Activated CD4-positive, alpha-beta T cell treated with anti-CD3 and anti-CD28 coated beads, Interleukin-2, Interleukin-6, amounts not matched to agents 100 ng/mL and 50 ng/mL, durations not matched to agents 16 hours and 8 hours (primary cell): ENCODE measurements around the gene MAML2.
A peak's percentile ranks its signal among the peaks of the same experiment; 100 is the strongest.

Source experiments
- DNase-seq: peaks from one replicate; pipeline ENCODE4 v3.0.0-alpha.2; 2020

MAML2 gene

GRCh38 chr11:96113193-96113681 is 229.8 kb downstream of the MAML2 start:
- no peak for DNase-seq

GRCh38 chr11:96112192-96113128 is 230.5 kb downstream of the MAML2 start:
- DNase-seq = peak; percentile 73

DNA sequence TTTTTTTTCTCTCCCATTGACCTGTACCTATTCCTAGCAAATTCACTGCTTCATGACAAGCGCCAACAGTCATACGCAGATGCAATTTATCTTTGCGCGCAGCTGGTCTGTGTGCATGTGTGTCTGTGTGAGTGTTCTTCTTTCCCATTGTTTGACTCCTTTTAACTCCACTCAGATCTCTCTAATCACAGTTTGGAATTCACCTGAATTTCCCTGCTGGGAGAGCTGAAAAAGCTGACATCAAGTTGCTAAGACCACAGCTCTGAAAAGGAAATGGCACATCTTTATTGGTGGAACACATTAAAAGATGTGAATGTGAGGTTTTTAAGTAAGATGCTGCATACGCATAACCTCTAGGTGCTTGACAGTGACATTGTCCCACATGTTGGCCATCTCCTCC is 231.7 kb downstream of the MAML2 start:
- no peak for DNase-seq

GRCh38 chr11:96110302-96110701 is 232.7 kb downstream of the MAML2 start:
- DNase-seq = no peak

DNA sequence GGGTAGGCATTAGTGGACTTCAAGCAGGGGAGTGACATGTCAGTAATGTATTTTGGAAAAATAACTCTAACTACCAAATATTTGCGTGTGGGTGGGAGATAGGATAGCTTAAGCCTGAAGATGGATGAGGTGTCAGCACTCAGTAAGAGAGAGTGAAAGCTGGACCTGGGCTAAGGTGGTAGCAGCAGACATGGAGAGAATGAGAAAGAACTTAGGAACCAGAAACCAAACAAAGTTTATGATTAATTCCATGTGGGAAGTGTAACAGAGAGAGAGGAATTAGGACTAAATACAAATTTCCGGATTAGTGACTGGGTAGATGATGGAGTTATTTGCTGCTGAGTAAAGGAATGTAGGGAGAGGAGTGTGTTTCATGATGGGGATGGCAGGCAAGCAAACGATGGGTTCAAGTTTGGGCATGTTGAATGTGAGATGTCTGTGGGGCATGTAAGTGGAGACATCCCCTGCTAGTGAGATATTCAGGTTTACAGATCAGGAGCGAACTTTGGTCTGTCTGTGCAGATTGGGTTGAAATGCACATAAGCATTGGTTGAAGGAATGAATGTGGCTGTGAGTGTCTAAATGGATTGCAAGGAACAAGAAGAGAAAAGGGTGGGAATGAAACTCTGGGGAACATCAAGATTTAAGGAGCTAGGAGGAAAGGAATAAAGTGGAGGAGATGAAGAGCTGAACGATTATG is 233.5 kb downstream of the MAML2 start:
- no peak for DNase-seq

DNA sequence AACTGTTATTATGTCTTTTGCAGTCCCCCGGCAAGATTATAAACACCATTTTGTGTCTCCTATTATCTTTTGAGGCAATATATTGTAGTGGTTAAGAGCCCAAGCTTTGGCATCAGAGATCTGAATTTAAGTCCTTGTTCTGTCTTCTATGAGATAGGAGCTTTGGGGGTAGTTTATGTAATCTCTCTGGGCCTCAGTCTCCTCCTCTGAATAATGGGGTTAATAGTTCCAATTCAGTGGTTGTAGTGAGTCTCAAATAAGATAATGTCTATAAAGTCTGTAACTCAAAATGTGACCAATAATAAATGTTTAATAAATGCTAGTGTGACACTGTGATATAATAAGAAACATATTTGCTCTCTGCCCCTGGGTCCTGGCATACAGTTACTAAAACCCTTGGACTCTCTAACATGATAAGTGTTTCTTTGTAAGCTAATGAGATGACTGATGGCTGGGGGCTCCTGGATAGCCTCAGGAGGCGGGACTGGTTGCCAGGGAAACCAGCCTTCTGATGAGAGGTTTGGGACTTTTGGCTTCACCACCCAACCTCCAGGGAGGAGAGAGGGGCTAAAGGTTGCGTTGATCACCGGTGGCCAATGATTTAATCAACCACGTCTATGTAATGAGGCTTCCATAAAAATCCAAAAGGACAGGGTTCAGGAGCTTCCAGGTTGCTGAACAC is 235.7 kb downstream of the MAML2 start:
- DNase-seq = no peak

GRCh38 chr11:96106645-96107044 is 236.3 kb downstream of the MAML2 start:
- DNase-seq = no peak

GRCh38 chr11:96105944-96106343 is 237.1 kb downstream of the MAML2 start:
- no peak for DNase-seq

GRCh38 chr11:96105197-96105895 is 237.6 kb downstream of the MAML2 start:
- DNase-seq = no peak

DNA sequence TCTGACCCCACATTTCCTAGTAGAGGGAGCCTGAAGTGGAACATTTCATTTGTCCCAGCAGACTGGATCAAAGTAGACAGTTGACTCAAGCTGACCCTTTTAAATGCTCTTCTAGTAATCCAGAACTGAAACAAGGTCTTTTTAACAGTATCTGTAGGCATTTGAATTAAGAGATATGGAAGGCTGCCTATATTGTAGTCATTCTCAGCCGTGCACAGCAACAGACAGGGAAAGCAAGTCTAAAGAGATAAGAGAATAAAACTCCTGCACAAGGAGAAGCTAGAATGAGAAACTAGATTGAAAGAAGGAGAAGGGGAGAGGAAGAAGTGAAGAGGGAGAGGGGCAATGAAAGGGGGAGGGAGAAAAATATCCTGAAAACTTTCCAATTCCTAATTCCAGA is 238.5 kb downstream of the MAML2 start:
- no peak for DNase-seq

GRCh38 chr11:96103721-96104120 is 239.3 kb downstream of the MAML2 start:
- no peak for DNase-seq

DNA sequence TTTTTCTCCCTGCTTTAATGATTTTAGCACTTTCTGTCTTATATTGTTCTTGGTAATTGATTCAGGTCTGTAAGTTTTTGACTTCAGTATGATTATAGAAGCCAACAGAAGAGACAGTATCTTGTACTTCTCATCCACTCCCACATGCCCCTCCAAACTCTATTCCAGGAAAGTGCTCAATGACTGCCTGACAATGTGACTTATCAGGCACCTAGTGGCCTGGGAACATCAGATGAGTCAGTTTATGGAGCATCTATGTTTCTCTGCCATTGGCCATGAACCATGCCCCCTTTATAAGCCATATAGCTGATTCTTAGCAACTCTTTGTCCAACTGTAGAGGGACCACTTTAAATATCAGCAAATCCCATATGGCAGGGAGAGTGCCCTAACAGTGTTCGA is 239.9 kb downstream of the MAML2 start:
- no peak for DNase-seq

GRCh38 chr11:96102664-96103078 is 240.3 kb downstream of the MAML2 start:
- DNase-seq = no peak

- DNase-seq = no peak
Observed at GRCh38 chr11:96101146-96101545, 241.8 kb downstream of the MAML2 start.

- no peak for DNase-seq
Observed at GRCh38 chr11:96098511-96099241, 244.3 kb downstream of the MAML2 start.

DNA sequence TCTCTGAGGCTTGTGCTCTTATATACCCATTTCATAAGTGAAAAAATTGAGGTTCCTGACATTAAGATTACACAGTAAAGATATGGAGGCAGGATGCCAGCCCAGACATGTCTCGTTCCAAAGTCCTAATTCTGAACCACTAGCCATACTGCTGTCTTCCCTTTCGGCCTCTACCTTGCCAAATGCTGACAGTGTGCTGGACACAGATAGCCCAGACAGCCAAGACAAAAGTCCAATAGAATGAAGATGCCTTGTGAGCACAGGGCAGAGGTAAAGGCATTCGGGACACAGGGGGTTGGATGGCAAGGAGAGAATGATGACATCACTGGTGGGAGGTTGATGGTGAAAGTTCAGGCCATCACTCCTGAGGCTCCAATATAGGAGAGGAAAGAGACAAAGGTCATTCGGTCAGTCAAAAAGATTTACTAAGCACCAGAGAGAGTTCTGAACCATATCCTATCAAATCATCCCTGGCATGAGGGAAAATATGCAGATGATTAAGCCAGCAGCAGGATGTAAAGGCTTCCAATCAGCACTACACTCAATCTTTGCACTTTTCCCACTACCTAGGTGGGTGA is 245.1 kb downstream of the MAML2 start:
- no peak for DNase-seq

- no peak for DNase-seq
Observed at GRCh38 chr11:96096360-96096759, 246.6 kb downstream of the MAML2 start.

DNA sequence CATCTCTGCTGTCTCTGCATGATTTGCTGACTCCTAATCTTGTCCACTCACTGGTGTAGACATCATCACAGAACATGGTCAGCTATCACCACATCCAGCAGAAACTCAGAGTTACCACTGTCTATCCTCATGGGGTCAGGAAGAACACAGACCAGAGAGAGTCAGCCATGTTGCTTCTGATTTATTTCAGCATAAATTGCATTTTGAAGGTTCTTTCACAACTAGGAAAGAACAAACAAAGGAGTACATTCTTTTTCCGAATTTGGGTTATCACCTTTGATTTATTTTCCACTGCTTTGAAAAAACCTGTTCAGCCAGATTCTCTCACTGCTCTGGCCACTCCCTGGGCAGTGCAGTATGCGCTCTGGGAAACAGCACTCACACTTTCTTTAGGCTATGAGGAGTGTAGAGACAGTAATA is 247.1 kb downstream of the MAML2 start:
- DNase-seq = no peak

DNA sequence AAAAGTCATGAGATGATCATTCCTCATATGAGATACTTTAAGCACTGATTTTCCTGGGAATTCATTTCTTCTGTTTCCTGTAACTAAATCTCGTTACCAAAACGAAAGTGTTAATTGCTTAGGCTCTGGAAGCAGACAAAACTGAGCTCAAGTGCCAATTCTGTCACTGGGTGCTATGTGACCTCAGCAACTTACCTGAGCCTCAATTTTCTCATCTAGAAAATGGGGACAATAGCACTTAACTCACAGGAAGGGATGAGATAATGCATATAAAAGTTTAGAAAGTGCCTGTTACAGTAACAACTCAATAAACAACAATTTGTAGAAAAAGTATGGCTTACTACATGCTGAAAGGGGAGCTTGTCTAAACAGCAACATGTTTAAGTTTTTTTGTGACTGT is 248.8 kb downstream of the MAML2 start:
- no peak for DNase-seq

- no peak for DNase-seq
Observed at GRCh38 chr11:96092511-96092910, 250.5 kb downstream of the MAML2 start.

DNA sequence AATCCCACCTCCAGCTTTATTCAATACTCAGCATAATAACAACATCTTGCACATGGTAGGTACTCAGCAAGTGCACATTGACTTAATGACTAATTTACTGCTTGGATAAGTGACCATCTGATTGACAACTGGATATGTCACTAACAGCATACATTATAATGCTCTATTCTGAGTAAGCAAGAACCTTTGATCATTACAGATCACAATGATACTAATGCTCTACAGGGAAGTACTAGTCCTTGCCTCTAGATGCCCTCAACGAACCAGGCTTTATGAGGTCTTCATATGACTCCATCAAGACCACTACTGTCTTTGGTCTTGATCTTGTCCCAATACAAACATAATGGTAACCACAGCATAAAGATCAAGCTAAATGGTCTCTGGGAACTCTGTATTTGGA is 251.5 kb downstream of the MAML2 start:
- peak; percentile 31 for DNase-seq

- DNase-seq = no peak
Observed at GRCh38 chr11:96090711-96091110, 252.3 kb downstream of the MAML2 start.
